GM12878 (cell line): ENCODE measurements around the gene MTRR.

Source experiments
- SP1 ChIP-seq: IDR thresholded peaks from one replicate; pipeline ENCODE4 v1.6.1; 2011; ENCODE audit warnings: low read depth, low read length
- TAF1 ChIP-seq: IDR thresholded peaks from 2 replicates; pipeline ENCODE4 v1.6.1; 2011; ENCODE audit warnings: mild to moderate bottlenecking, low read depth, low read length, borderline replicate concordance

DNA sequence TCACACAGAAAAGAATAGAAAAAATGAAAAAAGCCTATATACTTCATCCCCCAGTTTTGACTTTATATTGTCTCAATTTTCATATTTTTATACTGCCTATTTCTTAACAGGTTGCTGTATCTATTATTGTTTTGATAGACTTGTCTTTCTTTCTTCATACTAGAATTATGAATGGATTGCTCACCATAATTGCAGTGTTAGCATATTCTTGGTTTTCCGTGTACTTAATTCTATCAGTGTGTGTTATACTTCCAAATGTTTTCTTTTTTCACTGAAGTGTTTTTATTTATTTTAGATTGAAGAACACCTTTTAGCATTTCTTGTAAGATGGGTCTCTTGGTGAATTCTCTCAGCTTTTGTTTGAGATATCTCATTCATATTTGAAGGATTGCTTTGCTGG is 38.7 kb downstream of the MTRR start:
- no peak for TF ChIP-seq TAF1
- TF ChIP-seq SP1: no peak
